Neutrophil (primary cell): ENCODE results near the gene PXMP2.

ENCODE experiments used
- H3K27ac ChIP-seq: fragments of 200-600 bp; sonication (generic); 2 replicates; pipeline ENCODE4 v1.5.1; 2016; ENCODE audit warnings: mild to moderate bottlenecking, moderate library complexity
- H3K27me3 ChIP-seq: fragments of 200-600 bp; sonication (generic); 2 replicates; pipeline ENCODE4 v1.6.0; 2016; ENCODE audit warnings: mild to moderate bottlenecking
- H3K36me3 ChIP-seq: fragments of 200-600 bp; sonication (generic); 2 replicates; pipeline ENCODE4 v1.5.1; 2017
- H3K4me1 ChIP-seq, 2 experiments: fragments of 200-600 bp in 1 of 2; sonication (generic) in 1 of 2; 1 replicate in 1 of 2; 2 replicates in 1 of 2; pipeline versions ENCODE4 v1.5.1 to v1.6.1; 2013 to 2016; ENCODE audit warnings: low read depth in 1 of 2, low read length in 1 of 2, mild to moderate bottlenecking in 1 of 2, moderate library complexity in 1 of 2; ENCODE audit not compliant: control insufficient read depth in 1 of 2, insufficient read depth in 1 of 2
- H3K4me3 ChIP-seq, 2 experiments: fragments of 200-600 bp in 1 of 2; sonication (generic) in 1 of 2; 1 replicate in 1 of 2; 2 replicates in 1 of 2; pipeline ENCODE4 v1.5.1; 2013 to 2016; ENCODE audit warnings: low read depth in 1 of 2, low read length in 1 of 2, mild to moderate bottlenecking in 1 of 2, moderate library complexity in 1 of 2
- H3K9me3 ChIP-seq: fragments of 200-600 bp; sonication (generic); 2 replicates; pipeline ENCODE4 v1.5.1; 2016
- TF ChIP-seq, protein P1 (sequence below): fragments of 200-600 bp; sonication (generic); IDR thresholded peaks from 2 replicates; pipeline ENCODE4 v1.5.1; 2016; ENCODE audit warnings: antibody characterized with exemption

The PXMP2 gene

DNA sequence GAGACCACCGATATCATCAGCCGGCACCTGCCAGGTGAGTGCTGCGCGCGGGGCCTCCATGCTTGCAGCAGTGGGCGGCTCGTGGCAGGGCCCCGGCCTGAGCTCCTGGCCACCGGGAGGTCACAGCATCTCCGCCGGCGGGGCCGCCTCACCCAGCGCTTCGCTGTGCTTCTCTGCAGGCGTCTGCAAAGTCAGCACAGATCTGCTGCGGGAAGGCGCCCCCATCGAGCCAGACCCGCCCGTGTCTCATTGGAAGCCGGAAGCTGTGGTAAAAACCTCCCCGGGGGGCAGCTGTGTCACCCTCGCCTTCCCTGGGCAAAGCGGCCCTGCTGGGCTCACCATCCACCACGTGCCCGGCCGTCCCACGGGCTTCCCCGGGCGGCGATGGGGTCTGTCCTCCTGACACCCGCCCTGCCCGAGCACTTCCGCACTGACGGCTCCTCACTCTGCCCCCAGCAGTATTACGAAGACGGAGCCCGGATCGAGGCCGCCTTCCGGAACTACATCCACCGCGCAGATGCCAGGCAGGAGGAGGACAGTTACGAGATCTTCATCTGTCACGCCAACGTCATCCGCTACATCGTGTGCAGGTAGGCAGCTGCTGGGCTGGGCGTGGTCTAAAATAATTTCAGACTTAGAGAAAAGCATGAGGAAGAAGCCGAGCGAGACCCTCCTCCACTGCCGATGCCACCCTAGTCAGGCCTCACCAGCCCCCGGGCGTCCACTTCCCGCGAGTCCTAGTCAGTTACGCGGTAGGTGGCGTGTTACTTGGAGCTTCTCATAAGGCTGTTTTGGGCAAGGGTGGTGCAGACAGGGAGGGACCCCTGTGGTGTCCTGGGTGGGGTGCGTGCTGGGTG, 30.4 kb downstream of the PXMP2 start:
- Histone ChIP-seq H3K27ac (no peak overlapping the region), H3K27me3 (no peaks in the 10 kb centered on the region), H3K9me3 (no peaks in the 10 kb centered on the region), H3K4me1 (no peaks in the 10 kb centered on the region), H3K36me3 (peaks cover 44% of the 10 kb centered on the region), H3K4me3 (no peak overlapping the region)
- TF ChIP-seq, protein P1, sequence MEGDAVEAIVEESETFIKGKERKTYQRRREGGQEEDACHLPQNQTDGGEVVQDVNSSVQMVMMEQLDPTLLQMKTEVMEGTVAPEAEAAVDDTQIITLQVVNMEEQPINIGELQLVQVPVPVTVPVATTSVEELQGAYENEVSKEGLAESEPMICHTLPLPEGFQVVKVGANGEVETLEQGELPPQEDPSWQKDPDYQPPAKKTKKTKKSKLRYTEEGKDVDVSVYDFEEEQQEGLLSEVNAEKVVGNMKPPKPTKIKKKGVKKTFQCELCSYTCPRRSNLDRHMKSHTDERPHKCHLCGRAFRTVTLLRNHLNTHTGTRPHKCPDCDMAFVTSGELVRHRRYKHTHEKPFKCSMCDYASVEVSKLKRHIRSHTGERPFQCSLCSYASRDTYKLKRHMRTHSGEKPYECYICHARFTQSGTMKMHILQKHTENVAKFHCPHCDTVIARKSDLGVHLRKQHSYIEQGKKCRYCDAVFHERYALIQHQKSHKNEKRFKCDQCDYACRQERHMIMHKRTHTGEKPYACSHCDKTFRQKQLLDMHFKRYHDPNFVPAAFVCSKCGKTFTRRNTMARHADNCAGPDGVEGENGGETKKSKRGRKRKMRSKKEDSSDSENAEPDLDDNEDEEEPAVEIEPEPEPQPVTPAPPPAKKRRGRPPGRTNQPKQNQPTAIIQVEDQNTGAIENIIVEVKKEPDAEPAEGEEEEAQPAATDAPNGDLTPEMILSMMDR = no peak

DNA sequence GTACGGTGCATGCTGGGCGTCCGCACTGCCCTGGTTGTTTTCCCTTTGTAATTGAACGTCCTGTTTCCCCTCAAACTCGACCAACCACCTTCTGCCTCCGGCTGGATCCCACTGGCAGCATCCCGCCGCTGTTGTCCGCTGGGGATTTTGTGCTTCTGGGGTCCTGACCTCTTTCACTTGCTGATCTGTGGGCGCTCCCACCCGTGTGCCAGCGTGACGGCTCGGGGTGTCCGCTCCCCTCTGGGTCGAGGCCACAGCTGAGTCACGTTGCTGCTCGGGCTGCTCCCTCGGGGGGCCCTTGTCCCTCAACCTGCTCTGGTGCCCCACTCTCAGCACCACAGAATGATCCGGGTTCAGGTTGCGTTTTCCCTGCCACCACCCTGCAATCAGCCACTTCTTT, 31.3 kb downstream of the PXMP2 start:
- H3K4me3 ChIP-seq = no peak overlapping the region
- TF ChIP-seq, protein P1 = no peak
- H3K9me3 ChIP-seq = no peaks in the 10 kb centered on the region
- H3K27me3 ChIP-seq = no peaks in the 10 kb centered on the region
- H3K36me3 ChIP-seq = peaks cover 53% of the 10 kb centered on the region
- no peak overlapping the region for H3K27ac ChIP-seq
- H3K4me1 ChIP-seq = no peaks in the 10 kb centered on the region

DNA sequence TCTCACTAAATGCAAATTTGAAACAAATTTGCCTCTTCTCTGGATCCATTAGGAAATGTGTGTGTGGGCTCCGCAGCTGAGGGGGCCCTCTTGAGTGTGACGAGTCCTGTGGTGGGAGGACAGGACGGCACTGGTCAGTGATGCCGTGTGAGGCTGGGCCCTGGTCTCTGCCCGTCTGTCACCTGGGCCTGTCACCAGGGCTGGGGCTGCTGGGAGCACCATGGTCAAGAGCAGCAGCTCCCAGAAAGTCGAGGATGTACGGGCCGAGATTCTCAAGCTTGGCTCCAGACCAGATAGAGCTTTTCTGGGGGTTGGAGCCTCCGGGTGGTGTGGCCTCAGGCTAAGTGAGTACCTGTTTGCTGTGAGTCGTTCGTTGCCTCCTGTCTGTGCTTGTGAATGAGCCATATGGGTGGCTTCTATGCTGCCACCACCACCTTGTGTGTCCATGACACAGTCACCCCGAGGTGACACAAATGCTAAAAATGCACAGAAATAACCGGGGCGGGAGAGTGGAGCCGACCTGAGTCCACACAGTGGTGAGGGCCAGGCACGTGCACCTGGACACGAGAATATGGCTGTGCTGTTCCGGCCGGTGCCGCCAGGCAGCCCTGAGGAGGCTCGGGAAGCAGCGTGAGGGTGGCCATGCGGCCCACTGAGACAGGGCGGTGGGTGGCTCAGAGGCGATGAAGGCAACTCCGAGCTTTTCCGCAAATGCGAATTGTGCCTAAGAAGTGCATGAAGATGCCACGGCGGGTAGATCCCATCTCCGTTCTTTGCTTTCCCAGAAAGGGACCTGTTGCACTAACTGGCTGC, 32.0 kb downstream of the PXMP2 start:
- Histone ChIP-seq H3K36me3 (peaks cover 60% of the 10 kb centered on the region), H3K27me3 (no peaks in the 10 kb centered on the region), H3K9me3 (no peaks in the 10 kb centered on the region), H3K4me3 (no peak overlapping the region), H3K4me1 (no peaks in the 10 kb centered on the region), H3K27ac (no peak overlapping the region)
- TF ChIP-seq, protein P1 = no peak

DNA sequence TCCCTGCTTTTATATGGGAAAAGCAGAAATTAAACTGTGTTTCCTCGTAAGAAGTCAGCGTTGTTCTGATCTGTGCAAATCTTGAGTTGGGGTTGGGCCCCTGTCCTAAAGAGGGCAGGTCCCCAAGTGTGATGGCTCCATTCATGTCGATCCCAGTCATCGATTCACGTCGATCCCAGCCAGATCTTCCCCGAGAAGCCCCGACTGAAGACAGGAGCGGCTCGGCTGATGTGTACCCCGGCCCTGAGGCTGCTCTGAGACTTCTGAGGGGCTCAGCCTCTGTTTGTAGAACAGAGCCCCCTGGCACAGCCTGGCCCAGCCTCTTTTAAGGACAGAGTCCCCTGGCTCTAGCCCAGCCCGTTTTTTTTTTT, 32.6 kb downstream of the PXMP2 start:
- Histone ChIP-seq H3K27me3 (no peaks in the 10 kb centered on the region), H3K36me3 (peaks cover 66% of the 10 kb centered on the region), H3K4me1 (no peaks in the 10 kb centered on the region), H3K4me3 (no peak overlapping the region), H3K9me3 (no peaks in the 10 kb centered on the region), H3K27ac (no peak overlapping the region)
- TF ChIP-seq, protein P1 = no peak

DNA sequence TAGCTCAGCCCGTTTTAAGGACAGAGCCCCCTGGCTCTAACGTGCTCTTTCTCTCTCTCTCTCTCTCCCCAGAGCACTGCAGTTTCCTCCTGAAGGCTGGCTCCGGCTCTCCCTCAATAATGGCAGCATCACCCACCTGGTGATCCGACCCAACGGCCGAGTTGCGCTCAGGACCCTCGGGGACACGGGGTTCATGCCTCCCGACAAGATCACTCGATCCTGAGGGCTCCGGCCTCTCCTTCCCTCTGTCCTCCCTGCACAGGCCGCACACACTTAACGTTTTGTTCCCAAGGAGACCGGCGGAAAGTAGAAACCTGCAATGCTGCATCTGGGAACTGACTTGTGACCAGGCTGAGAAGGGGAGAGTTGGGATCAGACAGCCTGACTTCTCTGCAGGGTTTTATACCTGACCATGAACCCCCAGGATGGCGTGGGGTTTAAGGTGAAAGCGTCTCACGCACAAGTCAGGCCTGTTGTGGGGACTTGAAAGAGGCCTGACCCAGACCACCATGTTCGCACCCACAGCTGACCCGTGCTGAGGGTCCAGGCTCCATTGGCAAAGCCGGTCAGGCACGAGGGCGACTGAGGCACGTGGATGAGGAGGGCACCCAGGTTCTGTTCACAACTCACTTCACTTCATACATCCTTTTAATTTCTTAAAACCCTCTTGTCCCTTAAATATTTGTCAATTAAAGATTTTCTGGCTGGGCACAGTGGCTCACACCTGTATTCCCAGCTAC, 33.4 kb downstream of the PXMP2 start:
- H3K27me3 ChIP-seq = no peaks in the 10 kb centered on the region
- H3K4me3 ChIP-seq = no peak overlapping the region
- H3K4me1 ChIP-seq = no peaks in the 10 kb centered on the region
- H3K9me3 ChIP-seq = no peaks in the 10 kb centered on the region
- peaks cover 74% of the 10 kb centered on the region for H3K36me3 ChIP-seq
- TF ChIP-seq, protein P1 = no peak
- no peak overlapping the region for H3K27ac ChIP-seq
